Caki2 (cell line): ENCODE data around the gene SDHAF1. TPM values are rescaled to one million over a fixed set of nuclear protein-coding genes. Genes with fewer than 3 reads are reported as not detected.

Experiments used
- DNase-seq: peaks from one replicate; pipeline ENCODE4 v3.0.0-alpha.2; 2015; ENCODE audit warnings: low read depth
- in situ Hi-C: cut with HindIII; loops from 2 replicates; pipeline ENCODE4 v1.10.0; 2016; ENCODE audit warnings: low sequenced_read_pairs, low pct_unique_long_range_greater_than_20kb, mixed read lengths
- total RNA-seq: library from RNA; depleted of rRNA; stranded (reverse); fragments of >200 nt; shearing (Covaris generic); gene quantifications from 2 replicates; pipeline ENCODE4 v1.2.3, GENCODE V29; 2014; ENCODE audit warnings: low replicate concordance

The SDHAF1 gene
- total RNA-seq, 1 experiment from 2014 or later, result 64.8 TPM

- in situ Hi-C loops, result no loop called here
- no peak for DNase-seq
Observed at GRCh38 chr19:35983177-35983576, 11.8 kb upstream of the SDHAF1 start.

- DNase-seq, result no peak
- in situ Hi-C loops, result no loop called here
Observed at GRCh38 chr19:35986111-35986510, 8.9 kb upstream of the SDHAF1 start.

- in situ Hi-C loops, result no loop called here
- no peak for DNase-seq
Observed at GRCh38 chr19:35986664-35987570, 8.1 kb upstream of the SDHAF1 start.

- no peak for DNase-seq
Observed at GRCh38 chr19:35987571-35987896, 7.5 kb upstream of the SDHAF1 start.

GRCh38 chr19:35988824-35989223 lies 6.2 kb upstream of the SDHAF1 start:
- in situ Hi-C loops, result no loop called here
- DNase-seq, result no peak

More at GRCh38 chr19:35987571-35987896, 7.5 kb upstream of the SDHAF1 start:
- in situ Hi-C loops, result no loop called here

GRCh38 chr19:35990156-35990555 lies 4.8 kb upstream of the SDHAF1 start:
- DNase-seq, result no peak
- in situ Hi-C loops, result no loop called here

GRCh38 chr19:35990771-35991730 lies 3.9 kb upstream of the SDHAF1 start:
- DNase-seq, result no peak
- in situ Hi-C loops, result no loop called here

- in situ Hi-C loops, result no loop called here
- peak; percentile 44 for DNase-seq
Observed at GRCh38 chr19:35991731-35992450, 3.1 kb upstream of the SDHAF1 start.

- in situ Hi-C loops, result no loop called here
- peak; percentile 16 for DNase-seq
Observed at GRCh38 chr19:35992907-35993765, 1.9 kb upstream of the SDHAF1 start.

- in situ Hi-C loops, result no loop called here
Observed at GRCh38 chr19:35993923-35994598, 927 bp upstream of the SDHAF1 start.

GRCh38 chr19:35996777-35997176 lies 1.8 kb downstream of the SDHAF1 start:
- in situ Hi-C loops, result no loop called here

More at GRCh38 chr19:35993923-35994598, 927 bp upstream of the SDHAF1 start:
- DNase-seq, result no peak

GRCh38 chr19:36001605-36002004 lies 6.6 kb downstream of the SDHAF1 start:
- DNase-seq, result no peak
- in situ Hi-C loops, result no loop called here

More at GRCh38 chr19:35996777-35997176, 1.8 kb downstream of the SDHAF1 start:
- no peak for DNase-seq

- DNase-seq, result no peak
- in situ Hi-C loops, result no loop called here
Observed at GRCh38 chr19:36003284-36003683, 8.3 kb downstream of the SDHAF1 start.

- in situ Hi-C loops, result no loop called here
- DNase-seq, result no peak
Observed at GRCh38 chr19:36006955-36007354, 12.0 kb downstream of the SDHAF1 start.

GRCh38 chr19:36008336-36008978 lies 13.5 kb downstream of the SDHAF1 start, which contains the start of gene SYNE4:
Gene SYNE4 (minus strand): TSS chr19:36008813. CDS start chr19:36008681, 132 bp downstream.
- peak; percentile 18 for DNase-seq
- in situ Hi-C loops, result no loop called here

GRCh38 chr19:36009220-36009619 lies 14.2 kb downstream of the SDHAF1 start:
- DNase-seq, result peak; percentile 31
- in situ Hi-C loops, result no loop called here
